ENCODE data around the gene ENPP1. TPM values are rescaled to one million over a fixed set of nuclear protein-coding genes. Genes with fewer than 3 reads are reported as not detected.

Gene ENPP1
- total RNA-seq, 1 experiment from 2014 or later: 1.1 TPM

DNA sequence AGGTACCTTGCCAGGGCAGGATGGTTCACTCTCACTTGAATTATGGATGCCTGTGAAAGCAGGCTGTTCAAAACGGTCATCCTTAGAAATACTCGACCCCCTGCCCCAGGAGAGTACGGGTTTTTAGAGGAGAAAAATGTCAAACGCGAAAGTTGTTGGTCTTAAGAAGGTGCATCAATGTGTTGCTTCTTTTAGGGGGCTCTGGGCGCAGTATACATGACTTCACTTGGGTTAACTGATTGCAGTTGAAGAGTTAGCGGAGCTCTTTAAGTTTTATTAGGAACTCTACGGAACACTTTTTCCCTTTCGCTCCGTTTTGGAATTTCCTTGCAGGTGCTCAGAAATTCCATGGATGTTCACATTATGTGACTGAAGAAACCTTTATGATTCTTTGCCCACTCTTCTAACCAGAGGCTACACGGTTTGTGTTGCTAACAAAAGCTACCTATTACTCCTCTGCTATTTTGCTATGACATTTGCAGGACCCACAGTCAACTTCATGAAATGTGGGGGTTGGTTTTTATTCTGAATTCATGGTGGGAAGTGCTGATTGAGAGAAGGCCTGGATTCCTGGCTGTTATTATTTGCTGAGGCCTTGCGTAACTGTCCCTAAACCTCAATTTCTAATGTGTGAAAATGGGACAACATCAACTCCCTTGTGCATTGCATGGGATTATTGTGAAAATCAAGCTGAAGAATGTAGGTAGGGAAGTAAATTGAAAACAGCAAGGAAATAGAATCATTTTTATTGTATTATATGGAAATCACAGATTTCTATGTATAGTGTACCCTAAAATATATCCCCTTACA, 845 bp downstream of the ENPP1 start:
- Histone ChIP-seq H3K27me3 (ENCODE audit: low read length) (0 out of 2 replicates have a peak, but pooled peaks cover 5% of the 10 kb centered on the region), H3K27ac (ENCODE audit: low read length) (no peak overlapping the region), H3K4me2 (ENCODE audit: low read depth, low read length, poor library complexity, severe bottlenecking) (peak overlapping the region; percentile 69), H3K4me1 (ENCODE audit: low read length) (peaks cover 14% of the 10 kb centered on the region), H3K36me3 (ENCODE audit: insufficient read depth, low read length) (no peaks in the 10 kb centered on the region), H4K20me1 (ENCODE audit: insufficient read depth, low read depth, low read length) (no peaks in the 10 kb centered on the region), H3K9ac (ENCODE audit: low read length) (peak overlapping the region; percentile 30; the same call in 1 of the 2 replicates), H3K9me3 (ENCODE audit: low read length) (no peaks in the 10 kb centered on the region), H3K4me3 (ENCODE audit: low read length) (peak overlapping the region; percentile 56; the same call in 1 of the 2 replicates), H2AFZ (ENCODE audit: low read length) (no peak overlapping the region), H3K79me2 (ENCODE audit: low read length) (no peaks in the 10 kb centered on the region), H3K9me2 (replicated peaks; ENCODE audit: insufficient read depth, low read length) (no peaks in the 10 kb centered on the region)
- DNase-seq: no peak

DNA sequence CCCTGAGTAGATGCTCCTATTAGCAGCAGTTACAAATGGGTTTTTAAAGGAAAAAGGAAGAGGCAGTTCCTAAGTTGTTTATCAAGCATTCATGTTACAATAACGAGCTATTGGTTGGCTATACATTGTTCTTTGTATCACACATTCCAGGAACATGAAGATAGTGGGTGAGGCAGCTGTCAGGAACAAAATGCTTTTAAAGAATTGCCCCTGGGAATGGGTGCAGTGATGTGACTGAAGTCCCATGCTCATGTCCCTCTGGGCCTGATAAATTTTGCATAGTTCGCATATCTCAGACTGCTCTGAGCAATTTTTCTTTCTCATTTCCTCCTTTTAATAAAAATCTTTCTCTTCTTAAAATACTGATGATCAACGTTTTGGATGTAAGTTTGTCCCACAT, 3.7 kb downstream of the ENPP1 start:
- Histone ChIP-seq H3K27ac (ENCODE audit: low read length) (no peak overlapping the region), H3K9ac (ENCODE audit: low read length) (no peak overlapping the region), H4K20me1 (ENCODE audit: insufficient read depth, low read depth, low read length) (no peaks in the 10 kb centered on the region), H3K79me2 (ENCODE audit: low read length) (no peaks in the 10 kb centered on the region), H3K9me3 (ENCODE audit: low read length) (no peaks in the 10 kb centered on the region), H3K4me3 (ENCODE audit: low read length) (no peak overlapping the region), H3K9me2 (replicated peaks; ENCODE audit: insufficient read depth, low read length) (no peaks in the 10 kb centered on the region), H3K27me3 (ENCODE audit: low read length) (0 out of 2 replicates have a peak, but pooled peaks cover 5% of the 10 kb centered on the region), H3K36me3 (ENCODE audit: insufficient read depth, low read length) (no peaks in the 10 kb centered on the region), H2AFZ (ENCODE audit: low read length) (no peak overlapping the region), H3K4me1 (ENCODE audit: low read length) (peaks cover 14% of the 10 kb centered on the region), H3K4me2 (ENCODE audit: low read depth, low read length, poor library complexity, severe bottlenecking) (no peak overlapping the region)
- DNase-seq: peak; percentile 53

GRCh38 chr6:131813991-131814390, 6.2 kb downstream of the ENPP1 start:
- Histone ChIP-seq H3K27ac (ENCODE audit: low read length) (no peak overlapping the region), H3K9me3 (ENCODE audit: low read length) (no peaks in the 10 kb centered on the region), H3K4me3 (ENCODE audit: low read length) (no peak overlapping the region), H3K9ac (ENCODE audit: low read length) (no peak overlapping the region), H2AFZ (ENCODE audit: low read length) (no peak overlapping the region), H3K4me2 (ENCODE audit: low read depth, low read length, poor library complexity, severe bottlenecking) (no peak overlapping the region), H3K79me2 (ENCODE audit: low read length) (no peaks in the 10 kb centered on the region), H3K36me3 (ENCODE audit: insufficient read depth, low read length) (no peaks in the 10 kb centered on the region), H3K9me2 (replicated peaks; ENCODE audit: insufficient read depth, low read length) (no peaks in the 10 kb centered on the region), H3K27me3 (ENCODE audit: low read length) (no peaks in the 10 kb centered on the region), H4K20me1 (ENCODE audit: insufficient read depth, low read depth, low read length) (no peaks in the 10 kb centered on the region), H3K4me1 (ENCODE audit: low read length) (peaks cover 6% of the 10 kb centered on the region)
- no peak for DNase-seq

DNA sequence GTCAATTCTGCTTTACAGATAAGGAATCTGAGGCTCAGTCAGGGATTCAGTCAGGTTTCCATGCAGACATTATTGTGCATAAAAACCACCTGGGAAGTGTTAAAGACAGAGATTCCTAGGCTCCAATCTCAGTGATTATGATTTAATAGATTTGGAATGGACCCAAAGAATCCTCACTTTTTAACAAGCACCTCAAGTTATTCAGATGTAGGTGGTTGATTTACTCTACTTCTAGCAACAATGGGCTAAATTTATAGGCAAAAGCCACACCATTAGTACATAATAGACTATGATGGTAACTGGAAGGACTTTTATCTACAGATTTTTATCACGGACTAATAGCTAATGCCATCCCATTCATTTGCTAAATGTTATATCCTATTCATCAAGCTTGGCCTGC, 9.0 kb downstream of the ENPP1 start:
- Histone ChIP-seq H3K9me3 (ENCODE audit: low read length) (no peaks in the 10 kb centered on the region), H3K4me2 (ENCODE audit: low read depth, low read length, poor library complexity, severe bottlenecking) (no peak overlapping the region), H3K4me3 (ENCODE audit: low read length) (no peak overlapping the region), H3K79me2 (ENCODE audit: low read length) (no peaks in the 10 kb centered on the region), H3K9ac (ENCODE audit: low read length) (no peak overlapping the region), H3K36me3 (ENCODE audit: insufficient read depth, low read length) (no peaks in the 10 kb centered on the region), H4K20me1 (ENCODE audit: insufficient read depth, low read depth, low read length) (no peaks in the 10 kb centered on the region), H3K27ac (ENCODE audit: low read length) (no peak overlapping the region), H3K4me1 (ENCODE audit: low read length) (peaks cover under 1% of the 10 kb centered on the region), H3K27me3 (ENCODE audit: low read length) (no peaks in the 10 kb centered on the region), H2AFZ (ENCODE audit: low read length) (no peak overlapping the region), H3K9me2 (replicated peaks; ENCODE audit: insufficient read depth, low read length) (no peaks in the 10 kb centered on the region)
- DNase-seq: no peak

DNA sequence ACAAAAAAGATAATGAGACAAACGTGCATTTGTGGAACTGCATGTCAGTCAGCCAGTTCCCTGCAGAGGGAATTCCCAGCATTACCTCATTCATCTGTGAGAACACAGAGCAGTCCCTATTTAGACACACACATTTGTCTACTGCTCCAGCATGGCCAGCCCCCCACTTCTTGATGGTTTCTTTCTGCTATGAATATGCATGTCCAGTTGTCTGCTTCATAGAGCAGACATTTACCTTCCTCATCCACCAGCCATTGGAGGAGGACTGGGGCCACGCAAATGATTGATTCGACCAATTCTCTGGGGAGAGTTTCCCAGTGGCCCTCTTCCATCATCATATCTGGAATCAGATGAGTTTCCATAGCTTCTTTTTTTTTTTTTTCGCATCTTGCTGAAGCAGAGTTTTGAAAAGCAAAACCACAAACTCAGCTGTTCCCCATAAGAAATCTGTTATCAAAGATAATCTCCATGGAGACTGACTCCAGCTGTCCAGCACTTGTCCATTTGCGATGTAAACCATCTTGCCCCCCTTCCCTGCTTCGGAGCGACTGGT, 11.8 kb downstream of the ENPP1 start:
- Histone ChIP-seq H3K27ac (ENCODE audit: low read length) (no peak overlapping the region), H4K20me1 (ENCODE audit: insufficient read depth, low read depth, low read length) (no peaks in the 10 kb centered on the region), H3K79me2 (ENCODE audit: low read length) (no peaks in the 10 kb centered on the region), H3K9me2 (replicated peaks; ENCODE audit: insufficient read depth, low read length) (no peaks in the 10 kb centered on the region), H3K9me3 (ENCODE audit: low read length) (no peaks in the 10 kb centered on the region), H3K4me2 (ENCODE audit: low read depth, low read length, poor library complexity, severe bottlenecking) (no peak overlapping the region), H3K36me3 (ENCODE audit: insufficient read depth, low read length) (no peaks in the 10 kb centered on the region), H3K4me3 (ENCODE audit: low read length) (no peak overlapping the region), H3K27me3 (ENCODE audit: low read length) (no peaks in the 10 kb centered on the region), H3K9ac (ENCODE audit: low read length) (no peak overlapping the region), H2AFZ (ENCODE audit: low read length) (no peak overlapping the region), H3K4me1 (ENCODE audit: low read length) (no peaks in the 10 kb centered on the region)
- no peak for DNase-seq

DNA sequence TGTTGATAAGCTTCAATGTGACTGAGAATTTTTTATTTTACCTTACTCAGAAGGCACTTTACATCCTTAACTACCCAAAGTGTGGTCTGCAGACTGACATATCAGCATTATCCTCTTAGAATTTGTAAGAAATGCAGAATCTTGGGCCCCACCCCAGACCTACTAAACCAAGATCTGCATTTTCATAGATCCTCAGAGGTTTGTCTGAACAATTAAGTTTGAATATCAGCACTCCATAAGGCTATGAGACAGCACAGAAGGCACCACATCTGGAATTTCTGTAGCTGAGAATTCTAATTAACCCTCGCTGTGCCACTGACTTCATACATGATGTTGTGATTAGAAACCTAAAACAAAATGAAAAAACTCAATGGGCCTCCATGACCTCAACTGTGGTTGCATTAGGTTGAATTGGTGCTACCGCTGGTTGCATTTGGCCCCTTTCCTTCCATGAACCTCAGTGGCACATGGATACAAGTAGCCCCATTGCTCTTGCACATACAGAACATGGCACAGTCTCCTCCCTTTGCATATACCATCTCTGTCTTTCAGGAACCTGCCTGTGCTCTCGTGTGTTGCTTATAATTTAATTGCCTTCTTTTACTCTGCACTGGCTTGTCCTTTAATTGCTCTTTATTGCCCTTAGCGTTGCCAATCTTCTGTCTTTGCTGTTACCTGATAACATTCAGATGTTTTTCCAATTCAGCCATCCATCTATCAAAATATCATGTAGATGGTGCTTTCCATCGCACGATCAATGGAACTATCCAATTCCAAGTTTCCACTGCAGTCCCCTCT, 13.4 kb downstream of the ENPP1 start:
- no peaks in the 10 kb centered on the region for H3K9me3 ChIP-seq (ENCODE audit: low read length)
- no peaks in the 10 kb centered on the region for H4K20me1 ChIP-seq (ENCODE audit: insufficient read depth, low read depth, low read length)
- no peaks in the 10 kb centered on the region for H3K27me3 ChIP-seq (ENCODE audit: low read length)
- no peaks in the 10 kb centered on the region for H3K79me2 ChIP-seq (ENCODE audit: low read length)
- H3K36me3 ChIP-seq (ENCODE audit: insufficient read depth, low read length): no peaks in the 10 kb centered on the region
- H3K4me3 ChIP-seq (ENCODE audit: low read length): no peak overlapping the region
- DNase-seq: no peak
- no peak overlapping the region for H3K9ac ChIP-seq (ENCODE audit: low read length)
- H2AFZ ChIP-seq (ENCODE audit: low read length): no peak overlapping the region
- H3K27ac ChIP-seq (ENCODE audit: low read length): no peak overlapping the region
- H3K4me2 ChIP-seq (ENCODE audit: low read depth, low read length, poor library complexity, severe bottlenecking): no peak overlapping the region
- no peaks in the 10 kb centered on the region for H3K4me1 ChIP-seq (ENCODE audit: low read length)
- H3K9me2 ChIP-seq (replicated peaks; ENCODE audit: insufficient read depth, low read length): no peaks in the 10 kb centered on the region

GRCh38 chr6:131822119-131822518, 14.3 kb downstream of the ENPP1 start:
- Histone ChIP-seq H3K36me3 (ENCODE audit: insufficient read depth, low read length) (no peaks in the 10 kb centered on the region), H3K4me1 (ENCODE audit: low read length) (no peaks in the 10 kb centered on the region), H3K4me3 (ENCODE audit: low read length) (no peak overlapping the region), H4K20me1 (ENCODE audit: insufficient read depth, low read depth, low read length) (no peaks in the 10 kb centered on the region), H2AFZ (ENCODE audit: low read length) (no peak overlapping the region), H3K79me2 (ENCODE audit: low read length) (no peaks in the 10 kb centered on the region), H3K27ac (ENCODE audit: low read length) (no peak overlapping the region), H3K9ac (ENCODE audit: low read length) (no peak overlapping the region), H3K4me2 (ENCODE audit: low read depth, low read length, poor library complexity, severe bottlenecking) (no peak overlapping the region), H3K9me3 (ENCODE audit: low read length) (no peaks in the 10 kb centered on the region), H3K27me3 (ENCODE audit: low read length) (no peaks in the 10 kb centered on the region), H3K9me2 (replicated peaks; ENCODE audit: insufficient read depth, low read length) (no peaks in the 10 kb centered on the region)
- DNase-seq: no peak

DNA sequence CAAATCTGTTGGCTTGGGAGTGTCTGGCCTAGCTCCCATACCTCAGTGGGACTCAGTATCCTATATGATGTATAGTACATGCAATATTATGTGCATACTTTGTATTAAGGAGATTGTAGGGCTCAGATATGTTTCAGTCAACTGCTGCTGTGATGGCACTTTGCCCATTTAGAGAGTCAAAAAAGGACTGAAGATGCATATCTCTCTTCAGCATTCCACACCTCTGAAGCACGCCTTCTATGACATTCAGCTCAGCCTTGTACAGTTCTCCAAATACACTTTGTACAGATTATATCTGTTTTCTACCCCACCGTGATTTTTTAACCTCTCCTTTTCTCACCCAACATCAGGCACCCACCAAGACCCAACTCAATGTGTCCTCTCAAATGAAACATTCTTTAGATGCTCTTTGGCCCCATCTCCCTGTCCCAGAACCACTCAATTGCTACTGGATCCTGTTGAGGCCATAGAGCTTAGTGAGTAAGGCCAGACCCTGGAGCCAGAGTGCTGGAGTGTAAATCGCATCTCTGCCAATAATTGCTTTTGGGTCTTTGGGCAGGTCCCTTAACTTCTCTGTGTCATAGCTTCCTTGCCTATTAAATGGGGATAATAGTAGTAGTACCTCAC, 15.6 kb downstream of the ENPP1 start:
- no peak for DNase-seq
- Histone ChIP-seq H3K36me3 (ENCODE audit: insufficient read depth, low read length) (no peaks in the 10 kb centered on the region), H3K79me2 (ENCODE audit: low read length) (no peaks in the 10 kb centered on the region), H3K4me3 (ENCODE audit: low read length) (no peak overlapping the region), H3K4me1 (ENCODE audit: low read length) (no peaks in the 10 kb centered on the region), H3K27ac (ENCODE audit: low read length) (no peak overlapping the region), H3K27me3 (ENCODE audit: low read length) (no peaks in the 10 kb centered on the region), H2AFZ (ENCODE audit: low read length) (no peak overlapping the region), H3K9me3 (ENCODE audit: low read length) (no peaks in the 10 kb centered on the region), H3K4me2 (ENCODE audit: low read depth, low read length, poor library complexity, severe bottlenecking) (no peak overlapping the region), H3K9ac (ENCODE audit: low read length) (no peak overlapping the region), H3K9me2 (replicated peaks; ENCODE audit: insufficient read depth, low read length) (no peaks in the 10 kb centered on the region), H4K20me1 (ENCODE audit: insufficient read depth, low read depth, low read length) (no peaks in the 10 kb centered on the region)

All from Karpas-422 (cell line).